ENCODE measurements around the gene QKI. TPM values are rescaled to one million over a fixed set of nuclear protein-coding genes. Genes with fewer than 3 reads are reported as not detected.

Gene QKI
- total RNA-seq, 1 experiment from 2014 or later: 125 TPM

DNA sequence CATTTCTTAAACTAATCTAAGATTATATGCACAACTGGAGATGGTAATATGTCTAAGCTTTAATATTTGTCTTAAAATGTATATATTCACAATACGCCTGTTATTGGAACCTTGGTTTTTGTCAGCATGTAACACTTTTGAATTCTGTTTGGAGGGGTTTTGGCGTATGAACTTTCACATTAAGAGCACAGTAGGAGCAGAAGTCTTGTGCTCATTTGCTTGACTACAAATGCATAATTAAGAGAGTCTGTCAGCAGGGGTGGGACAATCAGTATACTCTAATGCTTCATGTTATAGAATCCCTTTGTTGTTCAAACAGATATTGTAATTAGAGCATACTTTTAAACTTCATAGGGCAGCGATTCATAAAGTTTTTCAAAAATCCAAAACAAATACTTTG lies 112.8 kb downstream of the QKI start:
- DNase-seq (ENCODE audit: low read depth): no peak

DNA sequence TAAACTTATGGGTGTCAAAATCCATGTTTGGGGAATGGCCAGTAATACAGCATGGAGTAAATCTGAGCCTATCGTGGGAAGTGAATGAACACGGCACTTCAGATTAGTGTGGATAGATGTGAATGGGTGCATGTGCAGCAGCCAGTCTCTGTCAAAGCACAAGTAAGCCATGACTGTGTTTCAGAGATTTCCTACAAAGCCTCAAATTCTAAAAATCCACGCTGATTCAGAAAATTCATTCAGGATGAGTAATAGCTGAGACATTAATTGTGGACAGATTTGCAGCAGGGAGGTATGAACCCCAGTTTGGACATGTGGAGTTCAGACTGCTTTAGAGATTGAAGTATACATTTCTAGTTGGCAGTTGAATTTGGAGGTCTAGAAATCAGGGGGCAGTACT lies 115.1 kb downstream of the QKI start:
- DNase-seq (ENCODE audit: low read depth): peak; percentile 93

GRCh38 chr6:163530406-163530805 lies 115.9 kb downstream of the QKI start:
- DNase-seq (ENCODE audit: low read depth): no peak

DNA sequence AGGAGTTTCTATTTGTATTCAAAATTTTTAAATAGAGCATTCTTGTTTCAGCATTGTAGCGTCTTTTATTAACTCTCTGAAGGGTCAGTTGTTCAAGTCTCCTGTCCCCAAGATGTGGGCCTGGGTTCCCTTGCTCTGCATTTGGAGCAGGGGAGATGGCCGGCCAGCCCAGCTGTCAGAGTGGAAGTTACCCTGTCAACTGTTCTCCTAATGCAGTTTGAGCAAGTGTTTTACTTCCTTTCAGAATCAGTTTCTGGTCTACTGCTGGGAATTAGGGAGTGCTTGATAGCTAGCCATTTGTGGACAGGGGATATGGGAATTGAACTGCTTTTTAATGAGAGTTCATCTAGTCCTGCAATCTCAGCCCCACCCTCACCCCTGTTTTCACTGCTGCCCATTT lies 116.6 kb downstream of the QKI start:
- no peak for DNase-seq (ENCODE audit: low read depth)

DNA sequence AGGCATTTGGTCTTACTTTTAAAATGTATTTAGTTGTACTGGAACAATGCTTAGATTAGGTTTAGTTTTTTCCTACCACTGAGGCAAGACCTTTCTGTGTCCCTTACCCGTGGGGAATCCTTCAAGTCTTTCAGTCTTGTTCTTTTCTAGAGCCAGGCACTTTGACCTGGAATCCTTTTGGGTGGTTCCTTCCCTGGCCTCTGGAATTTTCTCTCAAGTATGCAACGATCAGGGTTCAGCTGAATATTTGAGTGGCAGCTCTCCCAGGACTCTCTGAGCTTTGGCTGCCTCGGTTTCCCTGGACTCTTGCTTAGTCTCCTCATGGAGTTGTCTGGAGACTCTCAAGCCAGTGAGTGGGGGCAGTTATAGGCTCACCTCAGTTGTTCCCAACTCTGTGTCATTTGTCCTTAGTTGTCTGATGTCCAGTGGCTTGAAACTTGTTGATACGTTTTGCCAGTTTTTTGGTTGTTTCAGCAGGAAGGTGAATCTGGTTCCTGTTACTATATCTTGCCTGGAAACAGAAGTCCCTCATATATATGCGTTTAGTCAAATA lies 118.1 kb downstream of the QKI start:
- DNase-seq (ENCODE audit: low read depth): no peak

GRCh38 chr6:163533443-163533842 lies 118.9 kb downstream of the QKI start:
- peak; percentile 79 for DNase-seq (ENCODE audit: low read depth)

DNA sequence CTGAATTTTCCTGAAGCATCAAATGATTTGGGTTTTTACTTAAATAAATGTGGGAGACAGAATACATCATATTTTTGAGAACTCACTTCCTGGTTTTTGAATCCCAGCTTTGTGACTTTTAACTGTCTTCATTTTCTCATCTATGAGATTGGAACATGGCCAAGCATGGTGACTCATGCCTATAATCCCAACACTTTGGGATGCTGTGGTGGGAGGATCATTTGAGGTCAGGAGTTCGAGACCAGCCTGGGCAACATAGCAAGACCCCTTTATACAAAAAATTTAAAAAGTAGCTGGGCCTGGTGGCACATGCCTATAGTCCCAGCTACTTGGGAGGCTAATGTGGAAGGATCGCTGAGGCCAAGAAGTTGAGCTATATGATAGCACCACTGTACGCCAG lies 122.3 kb downstream of the QKI start:
- peak; percentile 68 for DNase-seq (ENCODE audit: low read depth)

- DNase-seq (ENCODE audit: low read depth): no peak
Measured at GRCh38 chr6:163538331-163538730, 123.8 kb downstream of the QKI start.

DNA sequence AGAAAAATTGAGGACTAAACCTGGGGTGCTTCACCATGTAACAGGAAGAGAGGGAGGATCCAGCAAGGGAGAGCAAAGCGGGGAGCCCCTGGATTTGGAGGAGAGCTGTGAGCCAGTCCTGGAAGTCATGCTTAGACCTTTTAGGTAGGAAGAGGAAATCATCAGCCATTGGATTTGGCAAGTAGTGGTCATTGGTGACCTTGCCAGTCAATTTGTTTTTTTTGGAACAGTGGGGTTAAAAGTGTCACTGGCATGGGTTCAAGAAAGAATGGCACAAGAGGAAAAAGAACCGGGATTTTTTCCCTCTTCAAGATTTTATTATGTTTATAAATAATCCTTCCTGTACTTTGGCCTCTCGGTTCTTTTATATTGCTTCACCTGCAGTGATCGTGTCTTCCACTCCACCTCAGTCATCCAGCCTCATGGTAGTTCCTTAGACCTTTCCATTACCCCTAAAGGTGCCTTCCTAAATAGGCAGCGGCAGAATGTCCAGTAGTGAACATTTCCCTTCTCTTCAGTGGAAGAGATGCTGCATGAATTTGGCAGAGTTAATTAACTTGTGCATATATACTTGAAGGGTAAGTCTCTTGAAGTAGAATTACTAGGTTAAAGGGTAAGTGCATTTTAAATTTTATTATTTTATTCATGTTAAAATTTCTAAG lies 124.7 kb downstream of the QKI start:
- DNase-seq (ENCODE audit: low read depth): no peak

GRCh38 chr6:163543321-163543720 lies 128.8 kb downstream of the QKI start:
- no peak for DNase-seq (ENCODE audit: low read depth)

DNA sequence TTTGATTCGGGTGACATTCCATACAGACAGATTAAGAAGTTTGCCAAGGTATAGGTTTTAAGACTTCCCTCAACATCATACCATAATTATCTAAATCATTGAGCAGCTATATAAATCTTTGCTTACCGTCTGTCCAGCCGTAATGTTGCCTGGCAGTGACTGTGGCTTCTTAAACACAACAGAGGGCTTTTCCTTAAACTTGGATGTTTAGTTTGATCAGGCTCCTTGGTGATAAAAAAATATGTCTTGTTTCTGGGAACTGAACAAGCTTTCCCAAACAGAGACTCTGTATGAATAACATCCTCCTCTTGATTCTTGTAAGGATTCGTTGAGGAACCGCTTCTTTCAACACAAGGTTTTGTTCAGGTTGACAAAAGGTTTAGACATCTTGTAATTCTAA lies 130.9 kb downstream of the QKI start:
- no peak for DNase-seq (ENCODE audit: low read depth)

DNA sequence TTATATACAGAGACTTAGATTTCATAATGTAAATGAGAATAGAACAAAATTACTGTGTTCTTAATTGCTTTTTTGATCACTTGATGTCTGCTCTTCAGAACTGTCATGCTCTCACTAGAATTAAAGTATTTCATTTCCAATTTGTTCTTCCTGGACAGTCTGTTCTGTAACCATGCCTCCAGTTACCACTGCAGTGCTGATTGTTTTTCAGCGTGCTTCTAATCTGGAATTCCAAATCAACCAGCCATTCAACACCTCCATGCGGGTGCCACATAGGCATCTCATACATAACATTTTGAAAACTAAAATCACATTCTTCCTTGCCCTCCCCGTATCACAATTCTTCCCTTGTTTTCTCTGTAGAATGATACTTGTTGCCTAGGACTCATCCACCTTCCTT lies 132.8 kb downstream of the QKI start:
- DNase-seq (ENCODE audit: low read depth): no peak

- no peak for DNase-seq (ENCODE audit: low read depth)
Measured at GRCh38 chr6:163548624-163549023, 134.1 kb downstream of the QKI start.

DNA sequence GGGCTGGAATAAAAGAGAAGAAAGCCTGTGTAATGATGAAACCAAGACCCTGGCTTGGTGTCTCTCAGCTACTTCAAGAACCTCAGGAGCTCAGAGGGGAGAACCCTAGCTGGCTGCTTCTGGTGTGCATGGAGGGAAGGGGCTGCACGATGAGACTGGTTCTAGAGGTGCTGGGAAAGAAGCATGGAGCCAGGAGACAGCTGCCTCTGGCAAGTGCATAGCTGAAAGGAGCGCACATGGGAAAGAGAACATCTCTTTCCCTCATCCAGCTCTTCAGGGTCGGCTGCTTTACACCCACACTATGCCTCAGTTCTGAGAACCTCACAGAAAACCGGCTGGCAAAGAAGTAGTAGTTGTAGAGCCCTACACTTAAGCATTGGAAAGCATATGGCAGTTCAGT lies 139.5 kb downstream of the QKI start:
- DNase-seq (ENCODE audit: low read depth): no peak

- DNase-seq (ENCODE audit: low read depth): peak; percentile 13
Measured at GRCh38 chr6:163554663-163555062, 140.1 kb downstream of the QKI start.

DNA sequence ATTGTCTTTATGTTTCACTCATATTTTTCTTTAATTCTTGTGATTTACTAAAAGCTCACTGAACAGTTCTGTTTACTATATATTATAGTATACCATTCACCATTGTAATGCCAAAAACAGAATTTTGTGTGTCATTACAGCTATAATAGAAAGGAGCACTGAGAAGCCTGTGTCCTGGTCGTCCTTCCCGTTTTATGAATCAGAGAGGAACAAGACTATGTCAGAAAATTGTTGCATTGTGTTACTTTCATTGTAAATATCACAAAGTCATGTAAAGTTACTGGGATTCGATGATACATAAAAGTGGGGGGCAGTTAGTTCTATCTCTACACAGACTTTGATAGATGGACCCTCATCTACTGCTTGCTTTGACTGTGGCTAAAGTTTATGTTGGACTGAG lies 145.1 kb downstream of the QKI start:
- no peak for DNase-seq (ENCODE audit: low read depth)

DNA sequence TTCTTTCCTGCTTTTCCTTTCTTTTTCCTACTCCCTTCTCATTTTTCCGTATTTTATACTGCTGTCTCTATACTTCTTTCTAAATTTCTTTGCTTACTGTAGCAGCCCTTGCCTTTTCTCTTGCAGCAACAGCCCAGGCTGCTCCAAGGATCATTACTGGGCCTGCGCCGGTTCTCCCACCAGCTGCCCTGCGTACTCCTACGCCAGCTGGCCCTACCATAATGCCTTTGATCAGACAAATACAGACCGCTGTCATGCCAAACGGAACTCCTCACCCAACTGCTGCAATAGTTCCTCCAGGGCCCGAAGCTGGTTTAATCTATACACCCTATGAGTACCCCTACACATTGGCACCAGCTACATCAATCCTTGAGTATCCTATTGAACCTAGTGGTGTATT lies 148.8 kb downstream of the QKI start:
- DNase-seq (ENCODE audit: low read depth): no peak

DNA sequence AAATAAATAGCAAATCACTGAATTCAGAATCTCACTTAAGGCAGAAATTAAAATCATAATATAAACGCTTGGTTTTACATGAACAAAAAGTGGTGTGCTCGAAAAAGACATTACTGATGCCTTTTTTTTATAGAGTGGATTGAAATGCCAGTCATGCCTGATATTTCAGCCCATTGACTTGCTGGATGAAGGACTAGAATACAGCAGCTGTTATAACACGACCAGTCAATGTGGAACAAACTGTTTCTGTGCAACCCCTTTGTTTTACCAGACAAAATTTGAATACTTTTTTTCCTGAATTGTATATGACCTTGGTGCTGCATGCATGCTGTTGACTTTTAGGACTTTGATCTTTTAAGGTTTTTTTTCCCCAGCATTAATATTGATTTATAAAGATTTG lies 150.0 kb downstream of the QKI start:
- no peak for DNase-seq (ENCODE audit: low read depth)

- no peak for DNase-seq (ENCODE audit: low read depth)
Measured at GRCh38 chr6:163565140-163565539, 150.6 kb downstream of the QKI start.

GRCh38 chr6:163566056-163566455 lies 151.5 kb downstream of the QKI start:
- DNase-seq (ENCODE audit: low read depth): no peak

DNA sequence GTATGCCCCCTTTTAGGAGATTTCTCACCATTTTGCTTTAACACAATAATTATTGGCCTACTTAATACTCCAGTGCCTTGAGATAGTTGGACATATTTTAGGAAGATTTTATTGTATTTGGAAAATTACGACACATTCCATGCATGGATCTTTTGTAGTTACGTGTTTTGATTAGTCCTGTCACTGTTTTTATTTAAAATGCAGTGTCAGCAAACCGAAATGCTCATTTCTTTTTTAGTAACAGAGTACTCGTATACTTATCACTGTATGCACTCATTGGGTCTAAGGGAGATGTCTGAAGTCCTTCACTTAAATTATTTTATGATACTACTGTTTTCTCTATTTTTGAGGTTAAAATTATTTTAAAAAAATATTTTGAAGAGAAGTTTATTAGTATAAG lies 153.8 kb downstream of the QKI start:
- DNase-seq (ENCODE audit: low read depth): no peak

DNA sequence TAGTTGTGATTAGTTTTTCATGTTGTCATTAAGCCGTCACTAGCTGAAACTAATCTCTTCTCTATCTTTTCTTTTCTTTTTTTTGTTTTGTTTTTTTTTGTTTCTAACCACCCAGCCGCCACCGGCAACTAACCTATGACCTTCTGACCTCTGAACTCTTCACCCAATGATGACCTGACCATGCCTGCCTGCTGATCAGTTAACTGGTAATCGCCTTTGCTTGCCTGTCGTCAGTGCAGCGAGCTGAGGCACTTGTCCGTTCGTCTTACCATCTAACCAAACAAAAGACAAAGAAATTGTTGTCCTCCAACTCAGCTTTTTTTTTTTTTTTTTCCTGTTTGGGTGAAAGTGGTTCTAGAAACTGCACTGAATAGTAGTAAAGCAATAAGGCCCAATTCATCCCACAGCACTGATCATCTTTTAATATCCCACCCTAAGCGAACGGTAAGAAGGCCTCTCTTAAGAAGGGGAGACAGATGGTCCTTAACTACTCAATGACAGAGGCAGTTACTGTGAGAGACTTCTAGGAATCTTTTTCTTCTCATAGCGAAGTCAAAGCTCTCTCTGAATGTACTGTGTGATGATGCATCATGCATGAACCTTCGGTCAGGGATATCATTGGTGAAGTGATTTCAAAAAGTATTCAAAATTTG lies 156.2 kb downstream of the QKI start:
- no peak for DNase-seq (ENCODE audit: low read depth)

DNA sequence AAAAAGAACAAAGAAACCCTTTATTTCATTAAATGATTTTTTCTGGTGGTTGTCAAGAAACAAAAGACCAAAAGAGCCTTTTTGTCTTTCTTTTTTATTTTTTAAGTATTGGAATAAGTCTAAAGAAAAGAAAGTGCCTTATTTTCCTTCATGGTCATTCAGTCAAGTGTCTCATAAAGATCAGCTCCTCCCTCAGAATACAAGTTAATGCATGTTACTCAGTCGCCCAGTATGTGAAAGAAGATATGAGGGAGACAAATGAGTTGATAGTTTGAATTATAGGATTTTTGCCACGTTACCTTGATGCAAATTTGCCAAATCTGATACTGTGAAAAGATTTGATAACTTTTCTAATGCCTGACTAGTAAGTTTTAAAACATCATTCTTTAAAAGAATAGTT lies 157.2 kb downstream of the QKI start:
- DNase-seq (ENCODE audit: low read depth): no peak

All from HT1080 (cell line).